H1 (cell line): ENCODE results near the gene PASD1. TPM values are rescaled to one million over a fixed set of nuclear protein-coding genes. Genes with fewer than 3 reads are reported as not detected.

Experiments used
- CTCF ChIA-PET: fragments of 300-600 bp; sonication (Branson Sonifier 250); formaldehyde crosslinking; loops from one replicate; lab custom pipeline; 2021; ENCODE audit not compliant: partially characterized antibody; lab: Charles Lee
- POLR2A ChIA-PET: fragments of 300-600 bp; sonication (Branson Sonifier 250); formaldehyde crosslinking; loops from one replicate; lab custom pipeline; 2021; ENCODE audit warnings: inconsistent platforms; ENCODE audit not compliant: partially characterized antibody; lab: Charles Lee
- DNase-seq, 2 experiments: peaks; one replicate each; pipeline versions ENCODE4 v3.0.0 to v3.0.0-alpha.2; 2010 to 2022; ENCODE audit warnings: low spot score in 2 of 2, low read depth in 1 of 2, mixed read lengths in 1 of 2
- FAIRE-seq: peaks from 2 replicates; lab custom pipeline; 2011; peaks lifted over from hg19 to GRCh38; lab: Jason Lieb, UNC
- H2AFZ ChIP-seq: 2 replicates; pipeline ENCODE4 v1.8.1; 2012; ENCODE audit warnings: low read length, inconsistent platforms
- H2AK5ac ChIP-seq: 2 replicates; pipeline ENCODE4 v1.6.1; 2013; ENCODE audit warnings: low read depth, low read length
- H2BK120ac ChIP-seq: replicated peaks from 2 replicates; pipeline ENCODE3; 2013; ENCODE audit warnings: low read depth, low read length, inconsistent platforms
- H2BK12ac ChIP-seq: 2 replicates; pipeline ENCODE4 v1.6.1; 2013; ENCODE audit warnings: low read depth, low read length
- H2BK15ac ChIP-seq: 2 replicates; pipeline ENCODE4 v1.6.1; 2013; ENCODE audit warnings: low read length
- H2BK20ac ChIP-seq: 2 replicates; pipeline ENCODE4 v1.6.1; 2013; ENCODE audit warnings: low read length
- H2BK5ac ChIP-seq: 2 replicates; pipeline ENCODE4 v1.6.1; 2013; ENCODE audit warnings: low read depth, low read length
- H3K14ac ChIP-seq: 2 replicates; pipeline ENCODE4 v1.6.1; 2013; ENCODE audit warnings: inconsistent platforms; ENCODE audit not compliant: insufficient read length
- H3K18ac ChIP-seq: 2 replicates; pipeline ENCODE4 v1.6.1; 2013; ENCODE audit warnings: low read length; ENCODE audit errors: extremely low read depth
- H3K23ac ChIP-seq: 2 replicates; pipeline ENCODE4 v1.6.1; 2013; ENCODE audit warnings: inconsistent platforms; ENCODE audit not compliant: insufficient read length
- H3K23me2 ChIP-seq: 2 replicates; pipeline ENCODE4 v1.6.1; 2013; ENCODE audit warnings: low read depth, low read length
- H3K27ac ChIP-seq: 2 replicates; pipeline ENCODE4 v1.6.1; 2011; ENCODE audit warnings: low read depth, low read length, inconsistent platforms
- H3K27me3 ChIP-seq, 4 experiments: replicated peaks in 1 of 4; 1 replicate in 1 of 4; 2 replicates in 3 of 4; pipeline versions ENCODE4 v1.6.1 to v1.8.1; 2011 to 2013; ENCODE audit warnings: low read length in 3 of 4, mild to moderate bottlenecking in 3 of 4, inconsistent platforms in 2 of 4, mixed read lengths in 2 of 4, moderate library complexity in 1 of 4; ENCODE audit not compliant: control insufficient read depth in 3 of 4, insufficient read depth in 3 of 4; ENCODE audit errors: extremely low read depth in 1 of 4
- H3K36me3 ChIP-seq, 4 experiments: 2 replicates each; pipeline versions ENCODE4 v1.6.1 to v1.8.1; 2011 to 2013; ENCODE audit warnings: mild to moderate bottlenecking in 4 of 4, low read length in 3 of 4, moderate library complexity in 2 of 4, control low read depth in 1 of 4, inconsistent platforms in 1 of 4; ENCODE audit not compliant: insufficient read depth in 4 of 4, control insufficient read depth in 2 of 4
- H3K4ac ChIP-seq: replicated peaks from 2 replicates; pipeline ENCODE3; 2013; ENCODE audit warnings: low read length, low read depth, mixed read lengths, inconsistent platforms; ENCODE audit not compliant: insufficient read length
- H3K4me1 ChIP-seq, 4 experiments: replicated peaks in 1 of 4; 1 replicate in 1 of 4; 2 replicates in 3 of 4; pipeline versions ENCODE4 v1.6.1 to v1.8.1; 2011 to 2013; ENCODE audit warnings: low read length in 3 of 4, inconsistent platforms in 2 of 4, mixed read lengths in 1 of 4; ENCODE audit not compliant: insufficient read depth in 4 of 4, control insufficient read depth in 3 of 4
- H3K4me2 ChIP-seq, 2 experiments: 2 replicates each; pipeline versions ENCODE4 v1.6.1 to v1.8.1; 2011 to 2013; ENCODE audit warnings: low read depth in 2 of 2, low read length in 2 of 2, control low read depth in 1 of 2, inconsistent platforms in 1 of 2, mild to moderate bottlenecking in 1 of 2; ENCODE audit not compliant: insufficient read depth in 1 of 2
- H3K4me3 ChIP-seq, 4 experiments: fragments of 200-600, 300-600 bp in 1 of 4; sonication (generic), shearing (Covaris generic), sonication (Bioruptor Twin) in 1 of 4; 2 replicates each; pipeline versions ENCODE4 v1.5.1 to v1.8.1; 2011 to 2016; ENCODE audit warnings: low read length in 4 of 4, low read depth in 3 of 4, control low read depth in 2 of 4, inconsistent platforms in 2 of 4, mild to moderate bottlenecking in 2 of 4, mixed read lengths in 1 of 4, moderate library complexity in 1 of 4; ENCODE audit not compliant: insufficient read depth in 2 of 4; ENCODE audit errors: extremely low read depth in 1 of 4
- H3K56ac ChIP-seq: replicated peaks from 2 replicates; pipeline ENCODE3; 2013; ENCODE audit warnings: low read depth, mild to moderate bottlenecking, mixed read lengths, low read length, inconsistent platforms; ENCODE audit not compliant: insufficient read length
- H3K79me1 ChIP-seq: 2 replicates; pipeline ENCODE4 v1.6.1; 2013; ENCODE audit warnings: low read depth, low read length, control low read depth
- H3K79me2 ChIP-seq, 2 experiments: 2 replicates each; pipeline versions ENCODE4 v1.6.1 to v1.8.1; 2012 to 2013; ENCODE audit warnings: low read length in 2 of 2, mild to moderate bottlenecking in 2 of 2, inconsistent platforms in 1 of 2; ENCODE audit not compliant: insufficient read depth in 2 of 2, control insufficient read depth in 1 of 2
- H3K9ac ChIP-seq, 4 experiments: replicated peaks in 1 of 4; 1 replicate in 1 of 4; 2 replicates in 3 of 4; pipeline versions ENCODE4 v1.6.1 to v1.8.1; 2011 to 2013; ENCODE audit warnings: low read depth in 3 of 4, low read length in 3 of 4, control low read depth in 2 of 4, mild to moderate bottlenecking in 2 of 4, moderate library complexity in 2 of 4, inconsistent platforms in 1 of 4; ENCODE audit errors: extremely low read depth in 1 of 4
- H3K9me3 ChIP-seq, 2 experiments: 2 replicates each; pipeline versions ENCODE4 v1.6.1 to v1.8.1; 2012 to 2013; ENCODE audit warnings: mild to moderate bottlenecking in 2 of 2, moderate library complexity in 2 of 2, control low read depth in 1 of 2, inconsistent platforms in 1 of 2, low read depth in 1 of 2, low read length in 1 of 2, mixed read lengths in 1 of 2; ENCODE audit not compliant: insufficient read depth in 2 of 2
- H4K20me1 ChIP-seq, 2 experiments: replicated peaks in 1 of 2; 2 replicates each; pipeline versions ENCODE3 to v1.8.1; 2011 to 2013; ENCODE audit warnings: inconsistent platforms in 2 of 2, low read length in 2 of 2, mild to moderate bottlenecking in 1 of 2; ENCODE audit not compliant: insufficient read depth in 2 of 2, control insufficient read depth in 1 of 2
- H4K5ac ChIP-seq: 2 replicates; pipeline ENCODE4 v1.6.1; 2013; ENCODE audit warnings: low read length, low read depth, mixed read lengths, inconsistent platforms; ENCODE audit not compliant: insufficient read length
- H4K8ac ChIP-seq: 2 replicates; pipeline ENCODE4 v1.8.0; 2013; ENCODE audit warnings: mild to moderate bottlenecking, moderate library complexity, low read length, inconsistent platforms; ENCODE audit not compliant: insufficient read depth; ENCODE audit errors: extremely low read depth
- H4K91ac ChIP-seq: replicated peaks from 2 replicates; pipeline ENCODE3; 2013; ENCODE audit warnings: low read length, mixed read lengths, inconsistent platforms; ENCODE audit not compliant: insufficient read length
- CHD1 ChIP-seq: IDR thresholded peaks from 2 replicates; pipeline ENCODE4 v1.6.1; 2012; ENCODE audit warnings: low read depth, low read length, improper control_type of control experiment
- CREB1 ChIP-seq: IDR thresholded peaks from 2 replicates; pipeline ENCODE4 v1.6.1; 2012; ENCODE audit warnings: inconsistent platforms
- HDAC2 ChIP-seq, 2 experiments: fragments of 300-600 bp in 1 of 2; sonication (generic) in 1 of 2; IDR thresholded peaks; 2 replicates each; pipeline ENCODE4 v1.6.1; 2011 to 2012; ENCODE audit warnings: low read depth in 2 of 2, low read length in 2 of 2, mild to moderate bottlenecking in 2 of 2, moderate library complexity in 2 of 2, borderline replicate concordance in 1 of 2, inconsistent platforms in 1 of 2
- POLR2AphosphoS5 ChIP-seq: IDR thresholded peaks from 2 replicates; pipeline ENCODE4 v1.6.1; 2011; ENCODE audit warnings: low read depth, low read length
- SIX5 ChIP-seq: IDR thresholded peaks from 2 replicates; pipeline ENCODE4 v1.6.1; 2011; ENCODE audit warnings: mild to moderate bottlenecking, low read depth, low read length
- WGBS, 2 experiments: shearing (Covaris generic) in 1 of 2; methylation state at CpG; one replicate each; pipeline versions ENCODE4 v1.1.6 to v1.1.7; 2013 to 2015; ENCODE audit warnings: low lambda C conversion rate in 2 of 2, mixed read lengths in 2 of 2, inconsistent platforms in 1 of 2, low coverage in 1 of 2, missing lambda C conversion rate in 1 of 2; ENCODE audit not compliant: insufficient replicate concordance in 2 of 2, insufficient coverage in 1 of 2, insufficient read length in 1 of 2; ENCODE audit errors: extremely low coverage in 1 of 2, missing lambda C conversion rate in 1 of 2; 5-methylcytosine and 5-hydroxymethylcytosine counted together
- polyA plus RNA-seq, 7 experiments: library from polyadenylated mRNA; depleted of rRNA in 3 of 7; stranded (reverse) in 5 of 7; unstranded in 2 of 7; fragments of >200 nt in 5 of 7; fragments of 200-250 nt in 2 of 7; gene quantifications; 1 replicate in 5 of 7; 2 replicates in 1 of 7; 4 replicates in 1 of 7; pipeline versions ENCODE4 v1.2.1 to v1.2.3, GENCODE V29; 2011 to 2013; ENCODE audit warnings: missing spikeins in 2 of 7, mixed read lengths in 2 of 7
- total RNA-seq: library from RNA; stranded (reverse); fragmentation: NEBNext Ultra II Directional; extraction: Animal tissue kit (Norgen Biotek cat#: 25700); gene quantifications from 2 replicates; pipeline ENCODE4 v1.2.1, GENCODE V29; 2021

The PASD1 gene
- total and polyA plus RNA-seq, 2 of the 8 experiments (the other 6 are each of a cell fraction or from before 2014, with no cell fraction given) = 0.03 to 0.09 TPM

DNA sequence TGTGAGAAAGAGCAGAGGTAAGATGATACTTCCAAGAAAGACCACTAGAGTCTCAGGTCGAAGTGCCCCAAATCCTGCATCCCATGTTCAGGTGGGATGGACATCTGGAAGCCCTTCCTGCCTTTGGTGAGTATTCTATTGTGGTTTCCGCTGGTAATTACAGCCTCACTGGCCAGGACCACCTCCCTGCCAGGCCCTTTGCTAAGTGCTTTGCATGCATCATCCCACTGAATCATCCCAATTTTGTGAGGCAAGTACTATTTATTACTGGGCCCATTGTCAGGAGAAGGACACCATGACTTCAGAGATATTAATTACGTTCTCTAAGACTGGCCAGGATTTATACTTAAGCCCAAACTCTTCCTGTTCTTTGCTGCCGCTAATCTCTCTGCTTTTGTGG lies 10.7 kb upstream of the PASD1 start:
- 83% methylated on average over 4 of the region's 4 CpGs; no CpG with 5 or more reads in 1 of the 2 experiments for WGBS, 2 experiments
- Histone ChIP-seq H3K4ac (no peak overlapping the region), H4K8ac (no peak overlapping the region), H3K9me3 (peaks cover 0 to 4% of the 10 kb centered on the region in 2 experiments; a peak in 1 of 4 replicates), H3K36me3 (no peaks in the 10 kb centered on the region), H3K56ac (no peak overlapping the region), H3K27me3 (no peaks in the 10 kb centered on the region), H3K14ac (no peak overlapping the region), H3K4me3 (no peak overlapping the region), H3K23ac (no peak overlapping the region), H2AFZ (no peak overlapping the region), H4K5ac (no peak overlapping the region), H2BK12ac (no peak overlapping the region), H3K27ac (no peak overlapping the region), H2BK5ac (no peak overlapping the region), H2BK120ac (no peak overlapping the region), H2BK20ac (no peak overlapping the region), H3K79me2 (no peaks in the 10 kb centered on the region), H3K9ac (no peak overlapping the region), H3K4me2 (no peak overlapping the region), H2AK5ac (no peak overlapping the region), H3K23me2 (no peaks in the 10 kb centered on the region), H3K18ac (no peak overlapping the region), H2BK15ac (no peak overlapping the region), H4K20me1 (no peaks in the 10 kb centered on the region), H3K4me1 (no peaks in the 10 kb centered on the region), H4K91ac (no peak overlapping the region), H3K79me1 (no peaks in the 10 kb centered on the region)
- DNase-seq (no peak), FAIRE-seq (no peak)
- POLR2A ChIA-PET = interaction anchor here (1.0 kb wide), 1 partner anchor 21 kb away, joined by 3 read pairs; no protein-coding TSS in a partner anchor
- CTCF ChIA-PET = no interaction called here
- no peak for TF ChIP-seq CHD1
- TF ChIP-seq CREB1 = no peak
- TF ChIP-seq HDAC2 (IDR thresholded peaks at IDR 0.05; ENCODE audit: borderline replicate concordance in 1 of 2, low read depth in 2 of 2, low read length in 2 of 2) = no peak
- TF ChIP-seq POLR2AphosphoS5 = no peak
- no peak for TF ChIP-seq SIX5
